IPS DF 6.9 (cell line): ENCODE results near the gene THEM5.

Experiments used
- DNase-seq: peaks from one replicate; pipeline ENCODE4 v3.0.0-alpha.2; 2013; ENCODE audit warnings: low read depth, low spot score
- H3K27ac ChIP-seq: one replicate; pipeline ENCODE4 v1.5.1; 2013; ENCODE audit warnings: low read length, control low read depth
- H3K27me3 ChIP-seq: 2 replicates; pipeline ENCODE4 v1.6.1; 2013; ENCODE audit warnings: mild to moderate bottlenecking, low read length; ENCODE audit not compliant: control insufficient read depth, insufficient read depth
- H3K36me3 ChIP-seq: 2 replicates; pipeline ENCODE4 v1.6.1; 2013; ENCODE audit warnings: low read length; ENCODE audit not compliant: control insufficient read depth, insufficient read depth
- H3K4me1 ChIP-seq: 2 replicates; pipeline ENCODE4 v1.6.1; 2013; ENCODE audit warnings: low read length; ENCODE audit not compliant: control insufficient read depth, insufficient read depth
- H3K4me3 ChIP-seq: 2 replicates; pipeline ENCODE4 v1.5.1; 2013; ENCODE audit warnings: mild to moderate bottlenecking, low read length
- H3K9me3 ChIP-seq: 2 replicates; pipeline ENCODE4 v1.6.1; 2013; ENCODE audit warnings: low read length, inconsistent platforms; ENCODE audit not compliant: control insufficient read depth, insufficient read depth
- WGBS: extraction: QIAGEN DNeasy Blood & Tissue Kit; methylation state at CpG from one replicate; pipeline ENCODE4 v1.1.7; 2013; ENCODE audit warnings: mixed read lengths, missing lambda C conversion rate; ENCODE audit not compliant: insufficient read length, insufficient coverage; 5-methylcytosine and 5-hydroxymethylcytosine counted together

The THEM5 gene

DNA sequence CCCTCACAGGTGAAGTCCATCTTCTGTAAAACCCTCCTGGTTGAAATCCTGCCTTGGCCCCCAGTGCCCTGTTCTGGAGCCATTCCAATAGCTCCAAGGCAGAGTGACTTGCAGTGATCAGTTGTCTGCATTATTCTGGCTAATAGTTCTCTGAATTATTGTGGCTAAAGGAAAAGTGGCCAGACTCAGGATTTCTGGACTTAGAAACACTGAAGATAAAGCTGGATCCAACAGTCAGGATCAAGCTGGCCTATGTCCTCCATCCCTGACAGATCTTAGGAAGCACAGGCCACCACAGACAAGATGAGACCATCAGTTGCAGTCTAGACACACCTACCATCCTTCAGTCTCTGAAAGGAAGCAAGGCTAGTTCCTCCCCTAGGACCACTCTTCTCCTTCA lies 13.1 kb downstream of the THEM5 start:
- Histone ChIP-seq H3K9me3 (no peaks in the 10 kb centered on the region), H3K27ac (no peak overlapping the region), H3K36me3 (no peaks in the 10 kb centered on the region), H3K4me3 (peak overlapping the region; percentile 32; the same call in 1 of the 2 replicates), H3K4me1 (peaks cover 1% of the 10 kb centered on the region; the same call in 1 of the 2 replicates), H3K27me3 (peaks cover 9% of the 10 kb centered on the region)
- no peak for DNase-seq

DNA sequence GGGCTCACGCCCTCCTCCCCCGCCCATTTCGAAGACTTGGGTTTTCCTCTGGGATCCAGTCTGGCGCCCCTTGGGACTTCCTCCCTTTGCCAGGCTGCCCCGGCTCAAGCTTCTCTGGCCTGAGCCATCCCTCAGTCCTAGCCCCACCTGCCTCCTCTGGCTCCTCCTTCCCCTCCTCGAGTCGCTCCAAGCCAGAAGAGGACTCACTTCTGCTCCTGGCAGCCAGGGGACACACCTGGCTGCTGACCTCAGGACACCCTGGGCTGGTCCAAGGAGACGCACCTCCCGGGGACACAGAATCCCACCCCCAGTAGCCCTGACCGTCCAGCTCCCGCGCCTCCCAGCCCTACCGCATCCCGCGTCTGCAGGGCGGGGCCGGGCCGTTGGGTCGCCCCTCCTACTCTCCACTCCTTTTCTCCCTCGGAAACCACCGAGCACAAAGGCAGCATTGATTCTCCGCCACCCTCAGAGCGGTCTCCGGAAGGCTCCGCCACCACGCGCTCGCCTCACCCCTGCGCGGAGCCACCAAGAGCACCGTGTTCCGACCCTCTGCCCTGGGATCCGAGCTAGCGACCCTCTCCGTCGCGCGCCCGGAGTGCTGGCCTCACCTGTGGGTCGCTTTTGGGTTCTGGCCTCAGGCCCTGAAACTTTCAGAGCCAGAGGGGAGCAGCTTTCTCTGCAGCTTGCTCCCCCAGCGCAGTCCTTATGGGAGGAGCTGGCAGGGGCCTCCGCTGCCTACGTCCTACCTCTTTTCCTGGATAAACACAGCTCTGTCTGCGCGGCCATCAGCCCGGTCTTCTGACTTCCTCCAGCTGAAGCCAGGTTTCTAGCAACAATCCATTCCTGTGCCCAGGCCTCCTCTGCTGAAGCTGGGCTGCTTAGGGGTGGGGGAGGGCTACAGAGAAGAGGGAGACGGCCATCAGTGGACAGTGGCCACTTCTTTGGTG lies 13.8 kb downstream of the THEM5 start, which contains the start of gene C2CD4D:
C2CD4D (minus strand) TSS at position 364 of the 947 bp plus-strand sequence. CDS start 831 bp downstream, outside the sequence.
- DNase-seq, result no peak
- Histone ChIP-seq H3K27ac (no peak within 1 kb of the TSS), H3K27me3 (peaks cover 9% of the 10 kb centered on the region), H3K4me3 (peak within 1 kb of the TSS; percentile 32; the same call in 1 of the 2 replicates), H3K4me1 (peaks cover 1% of the 10 kb centered on the region; the same call in 1 of the 2 replicates), H3K9me3 (no peaks in the 10 kb centered on the region), H3K36me3 (no peaks in the 10 kb centered on the region)
- WGBS, result no CpG with 5 or more reads among the region's 47 CpGs

DNA sequence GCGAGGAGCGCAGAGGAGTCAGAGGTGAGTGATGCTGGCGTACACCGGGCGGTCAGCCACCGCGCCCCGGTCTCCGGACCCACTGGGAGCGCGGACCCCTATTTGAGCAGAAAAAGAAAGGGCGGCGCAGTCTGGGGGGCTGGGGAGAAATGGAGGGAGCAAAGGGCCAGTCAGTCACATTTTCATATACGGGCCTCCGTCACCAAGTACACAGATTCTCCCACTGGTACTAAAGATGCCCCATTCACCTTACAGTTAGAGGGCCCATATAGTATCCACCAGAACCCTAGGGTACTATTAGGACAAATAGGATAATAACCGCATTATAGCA lies 14.5 kb downstream of the THEM5 start:
- peaks cover 9% of the 10 kb centered on the region for H3K27me3 ChIP-seq
- H3K9me3 ChIP-seq, result no peaks in the 10 kb centered on the region
- peaks cover 1% of the 10 kb centered on the region; the same call in 1 of the 2 replicates for H3K4me1 ChIP-seq
- no CpG with 5 or more reads among the region's 16 CpGs for WGBS
- no peak for DNase-seq
- H3K36me3 ChIP-seq, result no peaks in the 10 kb centered on the region
- no peak overlapping the region for H3K27ac ChIP-seq
- H3K4me3 ChIP-seq, result peak overlapping the region; percentile 32; the same call in 1 of the 2 replicates

DNA sequence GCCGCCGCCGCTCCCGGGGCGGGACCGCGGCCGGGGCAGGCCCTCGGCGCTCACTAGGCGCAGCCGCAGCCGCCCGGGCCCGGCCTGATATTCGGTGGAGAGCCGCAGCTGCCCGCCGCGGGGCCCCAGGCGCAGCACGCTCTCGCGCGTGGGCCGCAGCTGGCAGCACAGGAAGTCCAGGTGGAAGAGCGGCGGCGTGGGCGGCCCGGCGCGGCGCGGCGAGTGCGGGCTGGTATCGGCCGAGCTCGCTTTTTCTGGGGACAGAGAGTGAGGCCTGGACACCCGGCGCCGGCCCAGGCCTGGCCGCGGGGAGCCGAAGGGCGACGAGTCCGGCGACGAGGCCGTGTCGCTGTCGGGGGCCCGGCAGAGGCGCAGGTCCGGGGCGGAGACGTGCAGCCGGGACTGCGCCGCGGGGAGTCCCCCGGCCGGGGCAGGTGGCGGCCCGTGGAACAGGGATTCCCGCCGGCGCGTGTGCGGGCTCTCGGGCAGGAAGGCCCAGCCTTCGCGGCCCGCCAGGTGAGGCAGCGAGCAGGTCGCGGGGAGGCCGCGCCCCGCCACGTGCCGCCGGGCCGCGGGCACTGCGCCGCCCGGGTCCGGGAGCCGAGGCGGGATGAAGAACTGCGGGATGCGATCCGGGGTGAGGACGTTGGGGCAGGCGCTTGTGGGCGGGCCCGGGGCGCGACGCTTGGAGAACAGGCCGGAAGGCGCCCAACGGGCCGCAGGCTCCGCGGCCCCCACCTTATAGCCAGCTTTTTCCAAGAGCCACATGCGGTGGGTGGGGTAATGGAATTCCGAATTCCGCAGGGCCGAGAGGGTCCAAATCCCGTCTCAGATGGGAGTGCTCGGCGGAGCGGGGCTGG lies 15.1 kb downstream of the THEM5 start:
- Histone ChIP-seq H3K4me1 (peaks cover 1% of the 10 kb centered on the region; the same call in 1 of the 2 replicates), H3K27me3 (peaks cover 9% of the 10 kb centered on the region), H3K9me3 (no peaks in the 10 kb centered on the region), H3K36me3 (no peaks in the 10 kb centered on the region), H3K4me3 (peak overlapping the region; percentile 32; the same call in 1 of the 2 replicates), H3K27ac (no peak overlapping the region)
- WGBS, result no CpG with 5 or more reads among the region's 117 CpGs
- DNase-seq, result no peak

DNA sequence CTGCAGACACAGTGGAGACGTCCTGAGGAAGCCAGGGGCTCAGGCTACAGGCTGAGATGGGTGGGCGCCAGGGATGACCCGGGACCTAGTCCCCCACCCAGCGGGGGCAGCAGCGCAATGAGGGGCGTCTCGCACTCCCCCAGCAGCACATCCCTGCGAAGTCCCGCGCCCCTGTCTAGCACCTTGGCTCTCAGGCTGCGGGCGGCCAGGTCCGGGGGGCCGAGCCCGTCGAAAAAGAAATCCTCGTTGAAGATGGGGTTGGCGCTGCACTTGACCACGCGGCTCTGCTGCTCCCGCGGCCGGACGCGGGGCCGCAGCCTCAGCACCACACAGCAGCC lies 15.7 kb downstream of the THEM5 start:
- Histone ChIP-seq H3K27me3 (peaks cover 9% of the 10 kb centered on the region), H3K36me3 (no peaks in the 10 kb centered on the region), H3K9me3 (no peaks in the 10 kb centered on the region), H3K4me1 (peaks cover 1% of the 10 kb centered on the region; the same call in 1 of the 2 replicates), H3K27ac (no peak overlapping the region), H3K4me3 (peak overlapping the region; percentile 32; the same call in 1 of the 2 replicates)
- WGBS, result no CpG with 5 or more reads among the region's 26 CpGs
- DNase-seq, result no peak

DNA sequence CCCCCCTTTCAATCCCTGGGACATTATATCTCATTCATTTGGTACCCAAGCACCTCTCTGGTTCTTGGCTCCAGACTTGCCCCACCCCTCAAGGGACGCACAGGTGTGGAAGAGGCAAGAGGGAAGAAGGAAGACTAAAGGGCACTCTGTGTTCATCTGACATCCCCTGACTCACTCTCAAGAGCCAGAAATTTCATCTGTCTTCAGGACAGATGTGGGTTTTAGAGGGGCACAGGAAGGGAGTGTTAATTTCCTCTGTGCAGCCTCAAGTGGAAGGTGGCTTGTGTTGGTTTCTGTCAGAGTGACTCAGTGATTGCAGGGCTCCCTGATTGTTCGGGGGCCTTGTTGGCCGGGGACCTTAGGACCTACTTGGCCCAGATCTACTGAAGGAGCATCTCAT lies 16.3 kb downstream of the THEM5 start:
- Histone ChIP-seq H3K27ac (no peak overlapping the region), H3K4me3 (no peak overlapping the region), H3K9me3 (no peaks in the 10 kb centered on the region), H3K4me1 (peaks cover 1% of the 10 kb centered on the region; the same call in 1 of the 2 replicates), H3K36me3 (no peaks in the 10 kb centered on the region), H3K27me3 (peaks cover 9% of the 10 kb centered on the region)
- DNase-seq, result no peak
- WGBS, result no CpG with 5 or more reads among the region's 3 CpGs

DNA sequence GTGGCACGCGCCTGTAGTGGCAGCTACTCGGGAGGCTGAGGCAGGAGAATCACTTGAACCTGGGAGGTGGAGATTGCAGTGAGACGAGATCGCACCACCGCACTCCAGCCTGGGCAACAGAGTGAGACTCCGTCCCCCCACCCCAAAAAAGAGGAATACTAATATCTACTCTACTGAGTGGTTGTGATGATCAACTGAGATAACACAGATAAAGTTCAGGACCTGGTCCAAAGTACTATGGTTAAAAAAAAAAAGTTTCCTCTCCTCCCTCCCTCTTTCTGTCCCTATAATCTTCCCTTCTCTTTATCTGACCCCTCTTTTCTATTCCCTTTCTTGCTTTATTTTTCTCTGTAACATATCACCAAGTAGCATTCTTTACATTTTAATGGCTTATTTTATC lies 17.9 kb downstream of the THEM5 start:
- peaks cover 5% of the 10 kb centered on the region; the same call in 1 of the 2 replicates for H3K4me1 ChIP-seq
- no peak overlapping the region for H3K27ac ChIP-seq
- WGBS, result no CpG with 5 or more reads among the region's 7 CpGs
- no peaks in the 10 kb centered on the region for H3K36me3 ChIP-seq
- no peaks in the 10 kb centered on the region for H3K9me3 ChIP-seq
- no peak for DNase-seq
- no peak overlapping the region for H3K4me3 ChIP-seq
- peaks cover 9% of the 10 kb centered on the region; the same call in 1 of the 2 replicates for H3K27me3 ChIP-seq

DNA sequence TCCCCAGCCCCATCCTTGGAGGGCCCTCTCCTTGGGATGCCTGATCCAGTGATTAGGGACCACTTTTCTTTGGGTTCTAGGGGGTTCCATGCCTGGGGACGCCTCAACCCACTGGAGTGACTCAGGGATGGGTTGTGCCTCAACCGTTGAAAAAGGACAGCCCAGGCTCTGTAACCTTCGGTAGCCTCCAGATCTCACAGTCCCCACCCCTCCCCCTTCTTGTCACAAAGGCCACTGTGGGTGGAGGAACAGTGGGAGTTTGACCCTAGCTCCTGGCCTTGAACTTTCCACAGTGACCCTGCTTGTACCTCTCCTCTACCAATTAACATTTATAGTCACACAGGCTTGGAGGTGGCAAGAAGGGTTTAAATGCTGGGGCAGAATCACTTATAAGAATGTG lies 19.3 kb downstream of the THEM5 start:
- no peak for DNase-seq
- WGBS, result no CpG with 5 or more reads among the region's 3 CpGs
- no peaks in the 10 kb centered on the region for H3K36me3 ChIP-seq
- H3K27me3 ChIP-seq, result peaks cover 9% of the 10 kb centered on the region; the same call in 1 of the 2 replicates
- no peak overlapping the region for H3K4me3 ChIP-seq
- H3K27ac ChIP-seq, result no peak overlapping the region
- peaks cover 7% of the 10 kb centered on the region; the same call in 1 of the 2 replicates for H3K4me1 ChIP-seq
- H3K9me3 ChIP-seq, result no peaks in the 10 kb centered on the region

DNA sequence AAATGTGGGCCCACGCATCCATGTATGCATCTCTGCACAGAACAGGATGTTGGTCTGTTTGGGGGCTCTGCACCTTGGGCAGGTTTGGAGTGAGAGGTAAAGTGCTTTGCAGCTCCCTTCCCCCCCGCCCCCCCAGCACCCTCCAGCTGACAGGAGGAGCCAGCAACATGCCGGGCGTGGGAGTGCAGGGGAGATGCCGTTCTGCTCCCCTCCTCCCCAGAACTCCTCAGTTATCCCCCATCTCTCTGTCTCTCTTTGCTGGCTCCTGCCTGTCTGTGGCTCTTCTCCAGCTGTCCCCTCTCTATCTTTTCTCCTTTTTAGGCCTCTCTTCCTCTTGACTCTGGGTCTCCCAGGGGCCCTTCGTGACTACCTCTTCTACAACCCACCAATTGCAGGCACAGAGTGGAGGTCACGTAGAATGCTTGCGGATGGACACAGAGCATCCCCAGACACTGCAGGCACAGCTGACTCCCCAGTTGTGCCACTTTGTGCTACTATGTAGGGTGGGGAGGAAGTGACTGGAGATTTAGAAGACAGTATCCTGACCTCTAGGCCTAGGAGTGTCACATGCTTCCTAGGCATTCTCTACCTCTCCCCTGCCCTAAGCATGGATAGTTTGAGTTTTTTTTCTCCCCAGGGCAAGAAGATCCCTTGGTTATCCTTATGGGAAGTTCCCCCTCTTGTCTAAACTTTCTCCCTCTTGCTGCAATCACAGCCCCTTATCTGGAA lies 20.2 kb downstream of the THEM5 start:
- H3K9me3 ChIP-seq, result no peaks in the 10 kb centered on the region
- H3K27ac ChIP-seq, result no peak overlapping the region
- H3K36me3 ChIP-seq, result no peaks in the 10 kb centered on the region
- H3K27me3 ChIP-seq, result peaks cover 9% of the 10 kb centered on the region; the same call in 1 of the 2 replicates
- H3K4me1 ChIP-seq, result peaks cover 9% of the 10 kb centered on the region; the same call in 1 of the 2 replicates
- H3K4me3 ChIP-seq, result no peak overlapping the region
- no CpG with 5 or more reads among the region's 8 CpGs for WGBS
- no peak for DNase-seq
